OCI-LY1 (cell line): ENCODE data around the gene TBC1D8B.

Experiments used
- EZH2 ChIP-seq: fragments of 200-600 bp; sonication (generic), shearing (Covaris generic); IDR thresholded peaks from 2 replicates; pipeline ENCODE4 v1.8.0; 2017; ENCODE audit warnings: borderline replicate concordance, mixed run types, mild to moderate bottlenecking, antibody characterized with exemption, low read length, moderate library complexity, mixed read lengths
- TF ChIP-seq, protein P1 (sequence below): fragments of 200-600 bp; sonication (generic), shearing (Covaris generic); IDR thresholded peaks from 2 replicates; pipeline ENCODE4 v1.5.1; 2017; ENCODE audit warnings: mild to moderate bottlenecking, antibody characterized with exemption, low read length, moderate library complexity, mixed read lengths

DNA sequence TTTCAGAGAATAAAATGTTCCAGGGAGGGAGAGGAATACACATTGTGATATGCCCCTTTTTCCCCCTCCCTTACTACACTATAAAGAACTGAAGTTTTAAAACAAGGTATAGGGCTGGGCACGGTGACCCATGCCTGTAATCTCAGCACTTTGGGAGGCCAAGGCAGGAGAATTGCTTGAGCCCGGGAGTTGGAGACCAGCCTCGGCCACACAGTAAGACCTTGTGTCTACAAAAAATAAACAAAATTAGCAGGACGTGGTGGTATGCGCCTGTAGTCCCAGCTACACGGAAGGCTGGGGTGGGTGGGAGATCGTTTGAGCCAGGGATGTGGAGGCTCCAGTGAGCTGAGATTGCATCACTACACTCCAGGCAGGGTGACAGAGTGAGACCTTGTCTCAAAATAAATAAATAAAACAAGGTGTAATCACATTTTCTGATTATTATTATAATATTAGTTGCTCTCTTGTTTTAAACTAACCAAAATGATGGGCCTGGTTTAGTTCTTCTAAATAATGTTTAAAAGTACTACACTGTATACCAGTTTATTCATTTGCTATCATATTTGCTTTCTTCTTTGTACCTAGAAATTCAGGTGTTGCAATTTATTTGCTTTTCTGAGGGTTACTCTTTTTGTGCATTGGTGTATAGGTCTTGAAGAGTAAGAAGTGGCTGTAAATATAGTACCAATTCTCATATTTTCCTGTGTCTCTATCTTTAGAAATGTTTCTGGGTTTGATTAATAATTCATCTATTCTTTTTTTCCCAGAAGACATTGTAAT lies 8.8 kb downstream of the TBC1D8B start:
- no peak for TF ChIP-seq EZH2
- TF ChIP-seq, protein P1, sequence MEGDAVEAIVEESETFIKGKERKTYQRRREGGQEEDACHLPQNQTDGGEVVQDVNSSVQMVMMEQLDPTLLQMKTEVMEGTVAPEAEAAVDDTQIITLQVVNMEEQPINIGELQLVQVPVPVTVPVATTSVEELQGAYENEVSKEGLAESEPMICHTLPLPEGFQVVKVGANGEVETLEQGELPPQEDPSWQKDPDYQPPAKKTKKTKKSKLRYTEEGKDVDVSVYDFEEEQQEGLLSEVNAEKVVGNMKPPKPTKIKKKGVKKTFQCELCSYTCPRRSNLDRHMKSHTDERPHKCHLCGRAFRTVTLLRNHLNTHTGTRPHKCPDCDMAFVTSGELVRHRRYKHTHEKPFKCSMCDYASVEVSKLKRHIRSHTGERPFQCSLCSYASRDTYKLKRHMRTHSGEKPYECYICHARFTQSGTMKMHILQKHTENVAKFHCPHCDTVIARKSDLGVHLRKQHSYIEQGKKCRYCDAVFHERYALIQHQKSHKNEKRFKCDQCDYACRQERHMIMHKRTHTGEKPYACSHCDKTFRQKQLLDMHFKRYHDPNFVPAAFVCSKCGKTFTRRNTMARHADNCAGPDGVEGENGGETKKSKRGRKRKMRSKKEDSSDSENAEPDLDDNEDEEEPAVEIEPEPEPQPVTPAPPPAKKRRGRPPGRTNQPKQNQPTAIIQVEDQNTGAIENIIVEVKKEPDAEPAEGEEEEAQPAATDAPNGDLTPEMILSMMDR = no peak
